Erythroblast (primary cell): ENCODE measurements around the gene SORCS1.

Experiments used
- GATA1 ChIP-seq: IDR thresholded peaks from 2 replicates; pipeline ENCODE4 v1.6.1; 2011; ENCODE audit warnings: low read depth, mild to moderate bottlenecking, control low read depth, low read length, moderate library complexity
- POLR2A ChIP-seq: IDR thresholded peaks from 2 replicates; pipeline ENCODE4 v1.6.1; 2011; ENCODE audit warnings: mild to moderate bottlenecking, low read length

- TF ChIP-seq POLR2A, result no peak
- no peak for TF ChIP-seq GATA1
Measured at GRCh38 chr10:107075117-107075516, 89.4 kb downstream of the SORCS1 start.
